ENCODE results near the gene PSMB10.

Gene PSMB10

GRCh38 chr16:67962135-67962534, 25.5 kb upstream of the PSMB10 start:
- H3K27me3 ChIP-seq (replicated peaks in 2 of 5; ENCODE audit: control insufficient read depth in 4 of 5, insufficient read depth in 5 of 5, low read length in 4 of 5), result no peaks in the 10 kb centered on the region
- no peak for DNase-seq
- H3K27ac ChIP-seq (ENCODE audit: insufficient read depth in 1 of 2, low read depth in 1 of 2, low read length in 2 of 2, poor library complexity in 1 of 2, severe bottlenecking in 2 of 2), result no peak overlapping the region
- H3K9me3 ChIP-seq (ENCODE audit: control extremely low read depth in 1 of 5, control insufficient read depth in 4 of 5, insufficient read depth in 2 of 5, low read depth in 1 of 5, low read length in 4 of 5), result no peaks in the 10 kb centered on the region
- H3K4me3 ChIP-seq (ENCODE audit: control insufficient read depth in 1 of 7, extremely low read depth in 1 of 7, insufficient read depth in 4 of 7, low read depth in 2 of 7, low read length in 6 of 7), result no peak overlapping the region
- 92% methylated on average over 7 of the region's 8 CpGs for WGBS (ENCODE audit: insufficient coverage)
- H3K4me1 ChIP-seq (ENCODE audit: control extremely low read depth in 1 of 4, control insufficient read depth in 4 of 4, insufficient read depth in 4 of 4, low read length in 3 of 4), result peaks cover 0 to 16% (median 4%) of the 10 kb centered on the region in 4 experiments
- CTCF ChIA-PET, result interaction anchor here (1.0 to 2.4 kb wide), 5 partner anchors 11 to 103 kb away, joined by 3 to 9 read pairs (median 3); no protein-coding TSS in a partner anchor
- peaks cover 2 to 57% (median 18%) of the 10 kb centered on the region in 4 experiments for H3K36me3 ChIP-seq (ENCODE audit: control insufficient read depth in 4 of 4, insufficient read depth in 4 of 4, low read length in 3 of 4)
- POLR2A ChIA-PET, result no interaction called here

- Histone ChIP-seq H3K27me3 (replicated peaks in 2 of 5; ENCODE audit: control insufficient read depth in 4 of 5, insufficient read depth in 5 of 5, low read length in 4 of 5) (no peaks in the 10 kb centered on the region), H3K4me3 (ENCODE audit: control insufficient read depth in 1 of 7, extremely low read depth in 1 of 7, insufficient read depth in 4 of 7, low read depth in 2 of 7, low read length in 6 of 7) (no peak overlapping the region), H3K27ac (ENCODE audit: insufficient read depth in 1 of 2, low read depth in 1 of 2, low read length in 2 of 2, poor library complexity in 1 of 2, severe bottlenecking in 2 of 2) (no peak overlapping the region), H3K9me3 (ENCODE audit: control extremely low read depth in 1 of 5, control insufficient read depth in 4 of 5, insufficient read depth in 2 of 5, low read depth in 1 of 5, low read length in 4 of 5) (no peaks in the 10 kb centered on the region), H3K36me3 (ENCODE audit: control insufficient read depth in 4 of 4, insufficient read depth in 4 of 4, low read length in 3 of 4) (peaks cover 2 to 57% (median 18%) of the 10 kb centered on the region in 4 experiments), H3K4me1 (ENCODE audit: control extremely low read depth in 1 of 4, control insufficient read depth in 4 of 4, insufficient read depth in 4 of 4, low read length in 3 of 4) (peaks cover 0 to 10% (median under 1%) of the 10 kb centered on the region in 4 experiments)
- ChIA-PET POLR2A (no interaction called here), CTCF (interaction anchor here (0.6 to 1.4 kb wide), 2 partner anchors 21 to 103 kb away, joined by 3 to 4 read pairs; no protein-coding TSS in a partner anchor)
- no peak for DNase-seq
- 100% methylated on average over 4 of the region's 13 CpGs for WGBS (ENCODE audit: insufficient coverage)
Observed at GRCh38 chr16:67961551-67961957, 24.9 kb upstream of the PSMB10 start.

- 98% methylated on average over 8 of the region's 11 CpGs for WGBS (ENCODE audit: insufficient coverage)
Observed at GRCh38 chr16:67959536-67960329, 23.1 kb upstream of the PSMB10 start.

GRCh38 chr16:67957622-67958021, 21.0 kb upstream of the PSMB10 start:
- H3K27me3 ChIP-seq (replicated peaks in 2 of 5; ENCODE audit: control insufficient read depth in 4 of 5, insufficient read depth in 5 of 5, low read length in 4 of 5), result no peaks in the 10 kb centered on the region
- no peak overlapping the region for H3K4me3 ChIP-seq (ENCODE audit: control insufficient read depth in 1 of 7, extremely low read depth in 1 of 7, insufficient read depth in 4 of 7, low read depth in 2 of 7, low read length in 6 of 7)
- peaks cover 2 to 63% (median 22%) of the 10 kb centered on the region in 4 experiments for H3K36me3 ChIP-seq (ENCODE audit: control insufficient read depth in 4 of 4, insufficient read depth in 4 of 4, low read length in 3 of 4)
- CTCF ChIA-PET, result interaction anchor here (0.8 to 1.7 kb wide), 5 partner anchors 9 to 83 kb away, joined by 3 to 5 read pairs (median 3); no protein-coding TSS in a partner anchor
- no peak for DNase-seq
- H3K27ac ChIP-seq (ENCODE audit: insufficient read depth in 1 of 2, low read depth in 1 of 2, low read length in 2 of 2, poor library complexity in 1 of 2, severe bottlenecking in 2 of 2), result no peak overlapping the region
- POLR2A ChIA-PET, result no interaction called here
- H3K9me3 ChIP-seq (ENCODE audit: control extremely low read depth in 1 of 5, control insufficient read depth in 4 of 5, insufficient read depth in 2 of 5, low read depth in 1 of 5, low read length in 4 of 5), result no peaks in the 10 kb centered on the region
- 100% methylated on average over 6 of the region's 9 CpGs for WGBS (ENCODE audit: insufficient coverage)
- no peaks in the 10 kb centered on the region for H3K4me1 ChIP-seq (ENCODE audit: control extremely low read depth in 1 of 4, control insufficient read depth in 4 of 4, insufficient read depth in 4 of 4, low read length in 3 of 4)

More at GRCh38 chr16:67959536-67960329, 23.1 kb upstream of the PSMB10 start:
- Histone ChIP-seq H3K27ac (ENCODE audit: insufficient read depth in 1 of 2, low read depth in 1 of 2, low read length in 2 of 2, poor library complexity in 1 of 2, severe bottlenecking in 2 of 2) (no peak overlapping the region), H3K4me3 (ENCODE audit: control insufficient read depth in 1 of 7, extremely low read depth in 1 of 7, insufficient read depth in 4 of 7, low read depth in 2 of 7, low read length in 6 of 7) (no peak overlapping the region), H3K9me3 (ENCODE audit: control extremely low read depth in 1 of 5, control insufficient read depth in 4 of 5, insufficient read depth in 2 of 5, low read depth in 1 of 5, low read length in 4 of 5) (no peaks in the 10 kb centered on the region), H3K27me3 (replicated peaks in 2 of 5; ENCODE audit: control insufficient read depth in 4 of 5, insufficient read depth in 5 of 5, low read length in 4 of 5) (no peaks in the 10 kb centered on the region), H3K36me3 (ENCODE audit: control insufficient read depth in 4 of 4, insufficient read depth in 4 of 4, low read length in 3 of 4) (peaks cover 2 to 59% (median 18%) of the 10 kb centered on the region in 4 experiments), H3K4me1 (ENCODE audit: control extremely low read depth in 1 of 4, control insufficient read depth in 4 of 4, insufficient read depth in 4 of 4, low read length in 3 of 4) (peaks cover 0 to 2% (median 0%) of the 10 kb centered on the region in 4 experiments)
- ChIA-PET CTCF (interaction anchor here (0.9 to 1.5 kb wide), 6 partner anchors 18 to 81 kb away, joined by 3 to 4 read pairs (median 3); no protein-coding TSS in a partner anchor), POLR2A (interaction anchor here (1.0 kb wide), 1 partner anchor 11 kb away, joined by 3 read pairs; no protein-coding TSS in a partner anchor)
- no peak for DNase-seq

- no peak for DNase-seq
- ChIA-PET CTCF (interaction anchor here (0.6 to 1.7 kb wide), 2 partner anchors 12 to 51 kb away, joined by 3 to 5 read pairs; no protein-coding TSS in a partner anchor), POLR2A (no interaction called here)
- no peak overlapping the region for H3K27ac ChIP-seq (ENCODE audit: insufficient read depth in 1 of 2, low read depth in 1 of 2, low read length in 2 of 2, poor library complexity in 1 of 2, severe bottlenecking in 2 of 2)
- H3K4me3 ChIP-seq (ENCODE audit: control insufficient read depth in 1 of 7, extremely low read depth in 1 of 7, insufficient read depth in 4 of 7, low read depth in 2 of 7, low read length in 6 of 7), result no peak overlapping the region
- peaks cover 0 to 60% (median 15%) of the 10 kb centered on the region in 4 experiments for H3K36me3 ChIP-seq (ENCODE audit: control insufficient read depth in 4 of 4, insufficient read depth in 4 of 4, low read length in 3 of 4)
- H3K27me3 ChIP-seq (replicated peaks in 2 of 5; ENCODE audit: control insufficient read depth in 4 of 5, insufficient read depth in 5 of 5, low read length in 4 of 5), result no peaks in the 10 kb centered on the region
- no peaks in the 10 kb centered on the region for H3K4me1 ChIP-seq (ENCODE audit: control extremely low read depth in 1 of 4, control insufficient read depth in 4 of 4, insufficient read depth in 4 of 4, low read length in 3 of 4)
- 95% methylated on average over 8 of the region's 10 CpGs for WGBS (ENCODE audit: insufficient coverage)
- H3K9me3 ChIP-seq (ENCODE audit: control extremely low read depth in 1 of 5, control insufficient read depth in 4 of 5, insufficient read depth in 2 of 5, low read depth in 1 of 5, low read length in 4 of 5), result no peaks in the 10 kb centered on the region
Observed at GRCh38 chr16:67954421-67955196, 18.0 kb upstream of the PSMB10 start.

GRCh38 chr16:67953641-67954375, 17.2 kb upstream of the PSMB10 start:
- no peak for DNase-seq
- CTCF ChIA-PET, result interaction anchor here (1.0 to 1.7 kb wide), 3 partner anchors 12 to 33 kb away, joined by 3 to 5 read pairs (median 3); no protein-coding TSS in a partner anchor
- no peaks in the 10 kb centered on the region for H3K4me1 ChIP-seq (ENCODE audit: control extremely low read depth in 1 of 4, control insufficient read depth in 4 of 4, insufficient read depth in 4 of 4, low read length in 3 of 4)
- peaks cover 0 to 57% (median 15%) of the 10 kb centered on the region in 4 experiments for H3K36me3 ChIP-seq (ENCODE audit: control insufficient read depth in 4 of 4, insufficient read depth in 4 of 4, low read length in 3 of 4)
- no peak overlapping the region for H3K4me3 ChIP-seq (ENCODE audit: control insufficient read depth in 1 of 7, extremely low read depth in 1 of 7, insufficient read depth in 4 of 7, low read depth in 2 of 7, low read length in 6 of 7)
- WGBS (ENCODE audit: insufficient coverage), result 100% methylated on average over 6 of the region's 8 CpGs
- H3K27ac ChIP-seq (ENCODE audit: insufficient read depth in 1 of 2, low read depth in 1 of 2, low read length in 2 of 2, poor library complexity in 1 of 2, severe bottlenecking in 2 of 2), result no peak overlapping the region
- H3K27me3 ChIP-seq (replicated peaks in 2 of 5; ENCODE audit: control insufficient read depth in 4 of 5, insufficient read depth in 5 of 5, low read length in 4 of 5), result no peaks in the 10 kb centered on the region
- POLR2A ChIA-PET, result no interaction called here
- H3K9me3 ChIP-seq (ENCODE audit: control extremely low read depth in 1 of 5, control insufficient read depth in 4 of 5, insufficient read depth in 2 of 5, low read depth in 1 of 5, low read length in 4 of 5), result no peaks in the 10 kb centered on the region
